ENCODE data around the gene GCNT1.

The GCNT1 gene

GRCh38 chr9:76454311-76454710 lies 4.7 kb upstream of the GCNT1 start:
- Histone ChIP-seq H3K4me1 (ENCODE audit: insufficient read depth, low read length, severe bottlenecking) (peaks cover 17% of the 10 kb centered on the region), H3K9me2 (ENCODE audit: low read depth, low read length) (no peaks in the 10 kb centered on the region), H3K4me2 (ENCODE audit: low read length) (no peak overlapping the region), H3K4me3 (ENCODE audit: low read depth, low read length, poor library complexity, severe bottlenecking) (no peak overlapping the region), H3F3A (ENCODE audit: insufficient read depth, low read length) (no peaks in the 10 kb centered on the region), H3K27me3 (ENCODE audit: insufficient read depth, low read length) (no peaks in the 10 kb centered on the region), H3K9me3 (ENCODE audit: low read length) (no peaks in the 10 kb centered on the region), H3K27ac (ENCODE audit: low read depth, low read length, poor library complexity, severe bottlenecking) (no peak overlapping the region), H4K20me1 (ENCODE audit: insufficient read depth, low read length) (no peaks in the 10 kb centered on the region), H2AFZ (ENCODE audit: low read length) (no peak overlapping the region), H3K9ac (ENCODE audit: low read length) (no peak overlapping the region), H3K79me2 (ENCODE audit: insufficient read depth, low read length) (peaks cover under 1% of the 10 kb centered on the region), H3K36me3 (ENCODE audit: insufficient read depth, low read length) (no peaks in the 10 kb centered on the region)
- TF ChIP-seq EZH2 (IDR thresholded peaks at IDR 0.05; ENCODE audit: borderline replicate concordance, low read length) = no peak
- TF ChIP-seq CTCF (IDR thresholded peaks at IDR 0.05; ENCODE audit: low read length) = no peak

- no peaks in the 10 kb centered on the region for H3K9me3 ChIP-seq (ENCODE audit: low read length)
- H3K9me2 ChIP-seq (ENCODE audit: low read depth, low read length) = no peaks in the 10 kb centered on the region
- H3K27ac ChIP-seq (ENCODE audit: low read depth, low read length, poor library complexity, severe bottlenecking) = peak overlapping the region; percentile 79
- H3K36me3 ChIP-seq (ENCODE audit: insufficient read depth, low read length) = peaks cover 7% of the 10 kb centered on the region
- no peak overlapping the region for H3K9ac ChIP-seq (ENCODE audit: low read length)
- H3K27me3 ChIP-seq (ENCODE audit: insufficient read depth, low read length) = no peaks in the 10 kb centered on the region
- H2AFZ ChIP-seq (ENCODE audit: low read length) = no peak overlapping the region
- H3K4me1 ChIP-seq (ENCODE audit: insufficient read depth, low read length, severe bottlenecking) = peaks cover 25% of the 10 kb centered on the region
- H3K79me2 ChIP-seq (ENCODE audit: insufficient read depth, low read length) = peaks cover 21% of the 10 kb centered on the region
- H3F3A ChIP-seq (ENCODE audit: insufficient read depth, low read length) = no peaks in the 10 kb centered on the region
- no peaks in the 10 kb centered on the region for H4K20me1 ChIP-seq (ENCODE audit: insufficient read depth, low read length)
- H3K4me3 ChIP-seq (ENCODE audit: low read depth, low read length, poor library complexity, severe bottlenecking) = no peak overlapping the region
- H3K4me2 ChIP-seq (ENCODE audit: low read length) = peak overlapping the region; percentile 17; the same call in 1 of the 2 replicates
- TF ChIP-seq EZH2 (IDR thresholded peaks at IDR 0.05; ENCODE audit: borderline replicate concordance, low read length) (no peak), CTCF (IDR thresholded peaks at IDR 0.05; ENCODE audit: low read length) (no peak)
Observed at GRCh38 chr9:76456202-76456926, 2.6 kb upstream of the GCNT1 start.

GRCh38 chr9:76459694-76460635 lies 983 bp downstream of the GCNT1 start:
- TF ChIP-seq CTCF (IDR thresholded peaks at IDR 0.05; ENCODE audit: low read length) (peak; percentile 52; the same call in 1 of the 2 replicates), EZH2 (IDR thresholded peaks at IDR 0.05; ENCODE audit: borderline replicate concordance, low read length) (no peak)
- peaks cover 61% of the 10 kb centered on the region for H3K4me1 ChIP-seq (ENCODE audit: insufficient read depth, low read length, severe bottlenecking)
- peaks cover 4% of the 10 kb centered on the region; the same call in 1 of the 2 replicates for H3F3A ChIP-seq (ENCODE audit: insufficient read depth, low read length)
- H3K79me2 ChIP-seq (ENCODE audit: insufficient read depth, low read length) = peaks cover 50% of the 10 kb centered on the region
- no peaks in the 10 kb centered on the region for H3K27me3 ChIP-seq (ENCODE audit: insufficient read depth, low read length)
- peak overlapping the region; percentile 95 for H3K27ac ChIP-seq (ENCODE audit: low read depth, low read length, poor library complexity, severe bottlenecking)
- H2AFZ ChIP-seq (ENCODE audit: low read length) = no peak overlapping the region
- H3K36me3 ChIP-seq (ENCODE audit: insufficient read depth, low read length) = peaks cover 16% of the 10 kb centered on the region
- no peaks in the 10 kb centered on the region for H3K9me3 ChIP-seq (ENCODE audit: low read length)
- no peaks in the 10 kb centered on the region for H3K9me2 ChIP-seq (ENCODE audit: low read depth, low read length)
- H3K9ac ChIP-seq (ENCODE audit: low read length) = peak overlapping the region; percentile 81
- no peaks in the 10 kb centered on the region for H4K20me1 ChIP-seq (ENCODE audit: insufficient read depth, low read length)
- H3K4me2 ChIP-seq (ENCODE audit: low read length) = peak overlapping the region; percentile 95
- peak overlapping the region; percentile 80 for H3K4me3 ChIP-seq (ENCODE audit: low read depth, low read length, poor library complexity, severe bottlenecking)

All from OCI-LY1 (cell line).